B cell (primary cell): ENCODE results near the gene DYRK1A. TPM values are rescaled to one million over a fixed set of nuclear protein-coding genes. Genes with fewer than 3 reads are reported as not detected.

Experiments
- ATAC-seq: fragments of 200-7000 bp; cut with Tn5 transposase; one replicate; pipeline ENCODE4 v1.10.0; 2021; ENCODE audit warnings: low read depth, mild to moderate bottlenecking, moderate number of reproducible peaks, moderate library complexity
- CTCF ChIA-PET: fragments of 350-600 bp; sonication (Branson Sonifier 250); formaldehyde crosslinking; loops from one replicate; lab custom pipeline; 2021; ENCODE audit warnings: antibody characterized with exemption, inconsistent platforms; lab: Charles Lee
- POLR2A ChIA-PET: fragments of 350-600 bp; sonication (Branson Sonifier 250); formaldehyde crosslinking; loops from one replicate; lab custom pipeline; 2021; ENCODE audit warnings: antibody characterized with exemption; lab: Charles Lee
- DNase-seq: peaks from one replicate; pipeline ENCODE4 v3.0.0; 2013
- H2AFZ ChIP-seq: 2 replicates; pipeline ENCODE4 v1.6.1; 2012; ENCODE audit warnings: mild to moderate bottlenecking, low read depth, low read length; ENCODE audit not compliant: insufficient read depth, poor library complexity, severe bottlenecking
- H3K27ac ChIP-seq, 2 donors: 1 replicate in 1 of 2; 2 replicates in 1 of 2; pipeline ENCODE4 v1.5.1; 2012 to 2013; ENCODE audit warnings: low read length in 2 of 2, mild to moderate bottlenecking in 2 of 2, moderate library complexity in 1 of 2
- H3K27me3 ChIP-seq, 4 experiments: fragments of 200-600 bp in 1 of 4; sonication (generic) in 1 of 4; replicated peaks in 1 of 4; 1 replicate in 2 of 4; 2 replicates in 2 of 4; pipeline versions ENCODE4 v1.6.1 to v1.7.0; 2013 to 2016; ENCODE audit warnings: low read length in 3 of 4, mild to moderate bottlenecking in 2 of 4, mixed read lengths in 1 of 4, moderate library complexity in 1 of 4; ENCODE audit not compliant: insufficient read depth in 4 of 4, control insufficient read depth in 3 of 4; ENCODE audit errors: control extremely low read depth in 1 of 4
- H3K36me3 ChIP-seq, 2 experiments: replicated peaks in 1 of 2; 1 replicate in 1 of 2; 2 replicates in 1 of 2; pipeline versions ENCODE4 v1.6.1 to v1.7.1; 2013; ENCODE audit warnings: low read length in 1 of 2; ENCODE audit not compliant: insufficient read depth in 2 of 2, control insufficient read depth in 1 of 2; ENCODE audit errors: control extremely low read depth in 1 of 2, extremely low read depth in 1 of 2
- H3K4me1 ChIP-seq, 2 donors: fragments of 200-600 bp in 1 of 2; sonication (generic) in 1 of 2; 1 replicate in 1 of 2; 2 replicates in 1 of 2; pipeline versions ENCODE4 v1.5.1 to v1.6.1; 2013 to 2017; ENCODE audit warnings: low read length in 2 of 2; ENCODE audit not compliant: control insufficient read depth in 2 of 2, insufficient read depth in 2 of 2
- H3K4me2 ChIP-seq: replicated peaks from 2 replicates; pipeline ENCODE3; 2012; ENCODE audit warnings: mild to moderate bottlenecking, low read depth, low read length; ENCODE audit not compliant: poor library complexity, severe bottlenecking
- H3K4me3 ChIP-seq, 5 experiments: fragments of 200-600 bp in 1 of 5; sonication (generic) in 1 of 5; 1 replicate in 3 of 5; 2 replicates in 2 of 5; pipeline versions ENCODE4 v1.5.1 to v1.7.0; 2011 to 2016; ENCODE audit warnings: low read length in 4 of 5, mild to moderate bottlenecking in 4 of 5, low read depth in 2 of 5, control low read depth in 1 of 5, moderate library complexity in 1 of 5; ENCODE audit not compliant: insufficient read depth in 1 of 5; ENCODE audit errors: control extremely low read depth in 1 of 5, extremely low read depth in 1 of 5
- H3K79me2 ChIP-seq: fragments of 200-600 bp; sonication (generic); one replicate; pipeline ENCODE4 v1.6.0; 2016; ENCODE audit warnings: low read length; ENCODE audit not compliant: control insufficient read depth, insufficient read depth
- H3K9ac ChIP-seq: fragments of 200-600 bp; sonication (generic); 2 replicates; pipeline ENCODE4 v1.6.1; 2017; ENCODE audit warnings: mild to moderate bottlenecking, low read length, moderate library complexity
- H3K9me3 ChIP-seq, 3 donors: one replicate each; pipeline versions ENCODE4 v1.6.1 to v1.7.1; 2013; ENCODE audit warnings: low read length in 2 of 3; ENCODE audit not compliant: control insufficient read depth in 2 of 3, insufficient read depth in 1 of 3; ENCODE audit errors: control extremely low read depth in 1 of 3
- H4K20me1 ChIP-seq: 2 replicates; pipeline ENCODE4 v1.6.0; 2012; ENCODE audit warnings: mild to moderate bottlenecking, low read length; ENCODE audit not compliant: insufficient read depth, control insufficient read depth, poor library complexity, severe bottlenecking
- H3K27ac Mint-ChIP-seq: one replicate; pipeline ENCODE4 v1.8.0; 2021; ENCODE audit warnings: mixed read lengths
- H3K27me3 Mint-ChIP-seq: one replicate; pipeline ENCODE4 v1.8.0; 2021; ENCODE audit warnings: mixed read lengths
- H3K4me1 Mint-ChIP-seq: one replicate; pipeline ENCODE4 v1.8.0; 2021; ENCODE audit warnings: mixed read lengths
- H3K4me3 Mint-ChIP-seq: one replicate; pipeline ENCODE4 v1.8.0; 2021; ENCODE audit warnings: mixed read lengths
- H3K9me3 Mint-ChIP-seq: one replicate; pipeline ENCODE4 v1.8.0; 2022; ENCODE audit warnings: mixed read lengths; ENCODE audit not compliant: insufficient read depth
- EZH2 ChIP-seq: IDR thresholded peaks from 2 replicates; pipeline ENCODE4 v1.6.1; 2012; ENCODE audit warnings: borderline replicate concordance, low read depth, mild to moderate bottlenecking, moderate library complexity, low read length; ENCODE audit not compliant: insufficient read depth, poor library complexity, severe bottlenecking
- WGBS: methylation state at CpG from one replicate; pipeline ENCODE4 v1.1.5; 2013; ENCODE audit warnings: missing lambda C conversion rate; ENCODE audit not compliant: insufficient coverage; 5-methylcytosine and 5-hydroxymethylcytosine counted together
- intact Hi-C: fragments of 100-400 bp; cut with micrococcal nuclease; formaldehyde crosslinking; loops from one replicate; pipeline ENCODE4 v1.10.0; 2022
- polyA plus RNA-seq: library from polyadenylated mRNA; depleted of rRNA; stranded (reverse); fragments of >200 nt; gene quantifications from 2 replicates; pipeline ENCODE4 v1.2.3, GENCODE V29; 2012
- total RNA-seq, 2 donors: library from RNA; stranded (reverse); fragments of 120-200 nt in 1 of 2; gene quantifications; 1 replicate in 1 of 2; 2 replicates in 1 of 2; pipeline versions ENCODE4 v1.2.3 to v1.2.4, GENCODE V29; 2013 to 2022
- TF ChIP-seq, protein P1 (sequence below): fragments of 200-600 bp; IDR thresholded peaks from one replicate; pipeline ENCODE4 v1.8.0; 2022; ENCODE audit warnings: antibody characterized with exemption, mild to moderate bottlenecking

Gene DYRK1A
- total and polyA plus RNA-seq, 2 donors (not counting 1 experiment from before 2014, with no cell fraction given), result 46.6 to 147 TPM

DNA sequence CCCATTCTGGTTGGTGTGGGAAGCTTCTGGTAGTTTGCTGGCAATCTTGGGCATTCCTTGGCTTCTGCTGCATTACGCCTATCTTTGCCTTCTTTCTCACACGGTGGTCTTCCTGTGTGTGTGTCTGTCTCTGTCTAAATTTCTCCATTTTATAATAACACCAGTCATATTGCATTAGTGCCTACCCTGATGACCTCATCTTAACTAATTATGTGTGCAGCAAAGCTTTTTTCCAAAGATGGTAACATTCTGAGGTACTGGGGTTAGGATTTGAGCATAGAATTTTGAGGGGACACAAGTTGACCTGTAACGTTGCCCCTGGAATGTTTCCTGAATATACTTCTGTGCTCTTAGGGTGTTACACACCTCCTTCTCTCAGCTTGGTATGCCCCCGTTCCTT, 77.1 kb downstream of the DYRK1A start:
- WGBS, result no CpG with 5 or more reads among the region's 4 CpGs
- H3K4me1 ChIP-seq, result peaks cover 4 to 21% of the 10 kb centered on the region in 2 donors
- no peak overlapping the region for H2AFZ ChIP-seq

GRCh38 chr21:37445228-37445627, 78.7 kb downstream of the DYRK1A start:
- Histone ChIP-seq H3K4me1 (peaks cover 4 to 21% of the 10 kb centered on the region in 2 donors), H2AFZ (no peak overlapping the region), H3K4me3 (no peak overlapping the region), H3K9me3 (no peaks in the 10 kb centered on the region), H3K27ac (no peak overlapping the region), H3K36me3 (peaks cover 3 to 10% of the 10 kb centered on the region in 2 experiments), H4K20me1 (peaks cover 87% of the 10 kb centered on the region), H3K27me3 (no peaks in the 10 kb centered on the region), H3K4me2 (no peak overlapping the region), H3K9ac (no peak overlapping the region), H3K79me2 (peaks cover 99% of the 10 kb centered on the region)
- 100% methylated on average over 4 of the region's 5 CpGs for WGBS
- Mint-ChIP-seq H3K4me1 (peaks cover 70% of the 10 kb centered on the region), H3K9me3 (no peaks in the 10 kb centered on the region), H3K27ac (no peak overlapping the region), H3K4me3 (no peak overlapping the region), H3K27me3 (no peaks in the 10 kb centered on the region)
- ATAC-seq (no peak), DNase-seq (no peak)
- intact Hi-C loops, result no loop called here
- no peak for TF ChIP-seq EZH2
- TF ChIP-seq, protein P1, sequence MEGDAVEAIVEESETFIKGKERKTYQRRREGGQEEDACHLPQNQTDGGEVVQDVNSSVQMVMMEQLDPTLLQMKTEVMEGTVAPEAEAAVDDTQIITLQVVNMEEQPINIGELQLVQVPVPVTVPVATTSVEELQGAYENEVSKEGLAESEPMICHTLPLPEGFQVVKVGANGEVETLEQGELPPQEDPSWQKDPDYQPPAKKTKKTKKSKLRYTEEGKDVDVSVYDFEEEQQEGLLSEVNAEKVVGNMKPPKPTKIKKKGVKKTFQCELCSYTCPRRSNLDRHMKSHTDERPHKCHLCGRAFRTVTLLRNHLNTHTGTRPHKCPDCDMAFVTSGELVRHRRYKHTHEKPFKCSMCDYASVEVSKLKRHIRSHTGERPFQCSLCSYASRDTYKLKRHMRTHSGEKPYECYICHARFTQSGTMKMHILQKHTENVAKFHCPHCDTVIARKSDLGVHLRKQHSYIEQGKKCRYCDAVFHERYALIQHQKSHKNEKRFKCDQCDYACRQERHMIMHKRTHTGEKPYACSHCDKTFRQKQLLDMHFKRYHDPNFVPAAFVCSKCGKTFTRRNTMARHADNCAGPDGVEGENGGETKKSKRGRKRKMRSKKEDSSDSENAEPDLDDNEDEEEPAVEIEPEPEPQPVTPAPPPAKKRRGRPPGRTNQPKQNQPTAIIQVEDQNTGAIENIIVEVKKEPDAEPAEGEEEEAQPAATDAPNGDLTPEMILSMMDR, result no peak
- POLR2A ChIA-PET, result no interaction called here
- CTCF ChIA-PET, result no interaction called here

More for the DNA sequence above, 77.1 kb downstream of the DYRK1A start:
- H3K4me3 Mint-ChIP-seq, result no peak overlapping the region
- H3K4me1 Mint-ChIP-seq, result peaks cover 67% of the 10 kb centered on the region
- ATAC-seq, result no peak
- Histone ChIP-seq H3K27me3 (no peaks in the 10 kb centered on the region), H3K36me3 (peaks cover 0 to 3% of the 10 kb centered on the region in 2 experiments), H3K9me3 (no peaks in the 10 kb centered on the region), H3K9ac (no peak overlapping the region), H4K20me1 (peaks cover 83% of the 10 kb centered on the region), H3K4me2 (no peak overlapping the region), H3K27ac (no peak overlapping the region), H3K79me2 (peaks cover 99% of the 10 kb centered on the region), H3K4me3 (no peak overlapping the region)
- H3K27me3 Mint-ChIP-seq, result no peaks in the 10 kb centered on the region
- no peaks in the 10 kb centered on the region for H3K9me3 Mint-ChIP-seq
- no peak for DNase-seq
- CTCF ChIA-PET, result no interaction called here
- POLR2A ChIA-PET, result no interaction called here
- no peak for TF ChIP-seq EZH2
- TF ChIP-seq, protein P1, result no peak
- intact Hi-C loops, result no loop called here
- no peak overlapping the region for H3K27ac Mint-ChIP-seq
